ENCODE results near the gene IQCB1.

GRCh38 chr3:121735047-121735696 is 99.7 kb downstream of the IQCB1 start:
- TF ChIP-seq CTCF (IDR thresholded peaks at IDR 0.05) (no peak), POLR2AphosphoS5 (IDR thresholded peaks at IDR 0.05; ENCODE audit: low read depth, low read length) (no peak), SIN3A (IDR thresholded peaks at IDR 0.05; ENCODE audit: borderline replicate concordance, insufficient read depth, low read depth, low read length) (no peak)
